OCI-LY1 (cell line): Measurements from ENCODE around the gene TRAF5.

Experiments
- EZH2 ChIP-seq: fragments of 200-600 bp; sonication (generic), shearing (Covaris generic); IDR thresholded peaks from 2 replicates; pipeline ENCODE4 v1.8.0; 2017; ENCODE audit warnings: borderline replicate concordance, mixed run types, mild to moderate bottlenecking, antibody characterized with exemption, low read length, moderate library complexity, mixed read lengths
- TF ChIP-seq, protein P1 (sequence below): fragments of 200-600 bp; sonication (generic), shearing (Covaris generic); IDR thresholded peaks from 2 replicates; pipeline ENCODE4 v1.5.1; 2017; ENCODE audit warnings: mild to moderate bottlenecking, antibody characterized with exemption, low read length, moderate library complexity, mixed read lengths

DNA sequence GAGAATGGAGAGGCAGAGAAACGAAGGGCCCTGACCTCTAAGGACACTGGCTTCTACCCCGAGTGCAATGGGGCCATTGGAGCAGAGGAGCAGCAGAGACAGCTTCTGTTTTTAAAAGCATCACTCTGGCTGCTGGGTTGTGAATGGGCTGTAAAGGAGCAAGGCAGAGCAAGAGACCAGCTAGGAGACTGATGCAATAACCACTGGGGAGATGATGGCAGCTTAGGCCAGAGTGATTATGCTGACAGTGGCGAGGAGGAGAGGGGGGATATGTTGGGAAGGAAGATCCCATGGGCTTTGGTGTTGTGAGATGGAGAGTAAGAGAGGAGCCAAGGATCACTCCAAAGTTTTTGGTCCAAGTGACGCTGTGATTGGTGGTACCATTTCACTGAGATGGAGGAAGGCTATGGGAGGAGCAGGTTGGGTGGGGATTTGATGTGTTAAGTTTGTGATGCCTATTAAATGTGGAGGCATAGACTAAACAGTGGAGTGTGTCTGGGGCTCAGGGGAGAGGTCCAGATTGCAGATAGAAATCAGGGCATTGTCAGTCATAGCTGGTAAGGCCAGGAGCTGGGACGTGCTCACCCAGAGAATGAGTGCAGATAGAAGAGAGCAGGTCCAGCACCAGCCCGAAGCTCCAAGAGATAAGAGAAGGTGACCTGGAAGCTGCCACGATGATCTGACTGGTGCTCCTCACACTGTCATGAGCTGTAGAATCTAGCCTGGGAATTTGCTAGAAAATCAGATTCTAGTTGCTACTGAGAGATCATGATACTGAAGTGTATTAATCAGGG lies 11.0 kb downstream of the TRAF5 start:
- TF ChIP-seq, protein P1, sequence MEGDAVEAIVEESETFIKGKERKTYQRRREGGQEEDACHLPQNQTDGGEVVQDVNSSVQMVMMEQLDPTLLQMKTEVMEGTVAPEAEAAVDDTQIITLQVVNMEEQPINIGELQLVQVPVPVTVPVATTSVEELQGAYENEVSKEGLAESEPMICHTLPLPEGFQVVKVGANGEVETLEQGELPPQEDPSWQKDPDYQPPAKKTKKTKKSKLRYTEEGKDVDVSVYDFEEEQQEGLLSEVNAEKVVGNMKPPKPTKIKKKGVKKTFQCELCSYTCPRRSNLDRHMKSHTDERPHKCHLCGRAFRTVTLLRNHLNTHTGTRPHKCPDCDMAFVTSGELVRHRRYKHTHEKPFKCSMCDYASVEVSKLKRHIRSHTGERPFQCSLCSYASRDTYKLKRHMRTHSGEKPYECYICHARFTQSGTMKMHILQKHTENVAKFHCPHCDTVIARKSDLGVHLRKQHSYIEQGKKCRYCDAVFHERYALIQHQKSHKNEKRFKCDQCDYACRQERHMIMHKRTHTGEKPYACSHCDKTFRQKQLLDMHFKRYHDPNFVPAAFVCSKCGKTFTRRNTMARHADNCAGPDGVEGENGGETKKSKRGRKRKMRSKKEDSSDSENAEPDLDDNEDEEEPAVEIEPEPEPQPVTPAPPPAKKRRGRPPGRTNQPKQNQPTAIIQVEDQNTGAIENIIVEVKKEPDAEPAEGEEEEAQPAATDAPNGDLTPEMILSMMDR: no peak
- no peak for TF ChIP-seq EZH2
